K562 (cell line): ENCODE data around the gene DSTYK. TPM values are rescaled to one million over a fixed set of nuclear protein-coding genes. Genes with fewer than 3 reads are reported as not detected.
A peak's percentile ranks its signal among the peaks of the same experiment; 100 is the strongest.

Experiments
- ARID2 ChIP-seq: fragments of 450-650 bp; IDR thresholded peaks from 2 replicates; pipeline ENCODE4 v1.6.1; 2017; ENCODE audit warnings: antibody characterized with exemption, mild to moderate bottlenecking
- DDX20 ChIP-seq: fragments of 450-650 bp; IDR thresholded peaks from 2 replicates; pipeline ENCODE4 v1.6.1; 2016; ENCODE audit warnings: missing genetic modification characterization, low read depth, mild to moderate bottlenecking, missing compliant biosample characterization, moderate library complexity
- EP300 ChIP-seq: IDR thresholded peaks from 2 replicates; pipeline ENCODE4 v1.6.1; 2012; ENCODE audit warnings: low read length, improper control_type of control experiment
- ESRRA ChIP-seq: fragments of 450-650 bp; IDR thresholded peaks from 2 replicates; pipeline ENCODE4 v1.6.1; 2014; ENCODE audit warnings: low read depth, mild to moderate bottlenecking, moderate library complexity, borderline replicate concordance
- GATA2 ChIP-seq: sonication (generic); formaldehyde crosslinking; IDR thresholded peaks from 2 replicates; pipeline ENCODE4 v1.4.0; 2020; ENCODE audit warnings: mild to moderate bottlenecking, missing genetic modification reagents
- GTF2E2 ChIP-seq: fragments of 200-800 bp; sonication (Bioruptor generic); IDR thresholded peaks from 2 replicates; pipeline ENCODE4 v1.6.1; 2016; ENCODE audit warnings: missing genetic modification characterization, missing compliant biosample characterization
- LARP7 ChIP-seq: fragments of 450-650 bp; IDR thresholded peaks from 2 replicates; pipeline ENCODE4 v1.6.1; 2016
- MECOM ChIP-seq: fragments of 250-450 bp; sonication (Bioruptor Pico); IDR thresholded peaks from 2 replicates; pipeline ENCODE4 v1.8.0; 2022; ENCODE audit warnings: inconsistent platforms
- POLR2G ChIP-seq: fragments of 200-400 bp; formaldehyde crosslinking; IDR thresholded peaks from 2 replicates; pipeline ENCODE4 v1.6.1; 2017; ENCODE audit warnings: low read depth, mild to moderate bottlenecking, antibody characterized with exemption, low read length, moderate library complexity
- POLR2H ChIP-seq: IDR thresholded peaks from 2 replicates; pipeline ENCODE4 v1.6.1; 2016; ENCODE audit warnings: missing genetic modification characterization, low read depth, mild to moderate bottlenecking, control low read depth, missing compliant biosample characterization, moderate library complexity
- RAD21 ChIP-seq, 2 experiments: fragments of 250-450 bp in 1 of 2; fragments of 450-650 bp in 1 of 2; sonication (Bioruptor Pico) in 1 of 2; formaldehyde crosslinking in 1 of 2; IDR thresholded peaks in 1 of 2; conservative IDR thresholded peaks in 1 of 2; 2 replicates each; pipeline versions ENCODE4 v1.4.0 to v1.8.0; 2020 to 2022; ENCODE audit warnings: mild to moderate bottlenecking in 2 of 2, moderate library complexity in 1 of 2
- SP1 ChIP-seq: sonication (generic); formaldehyde crosslinking; IDR thresholded peaks from 2 replicates; pipeline ENCODE4 v1.8.1; 2022; ENCODE audit warnings: mild to moderate bottlenecking, missing genetic modification reagents
- ZNF3 ChIP-seq: fragments of 250-450 bp; sonication (Bioruptor Pico); IDR thresholded peaks from 2 replicates; pipeline ENCODE4 v1.5.0; 2021; ENCODE audit warnings: mild to moderate bottlenecking, moderate library complexity
- ZNF444 ChIP-seq: fragments of 250-450 bp; sonication (Bioruptor Pico); IDR thresholded peaks from 2 replicates; pipeline ENCODE4 v1.4.0; 2020; ENCODE audit warnings: mild to moderate bottlenecking, moderate library complexity
- ZNF57 ChIP-seq: fragments of 450-650 bp; formaldehyde crosslinking; IDR thresholded peaks from 2 replicates; pipeline ENCODE4 v1.4.0; 2020; ENCODE audit warnings: mild to moderate bottlenecking, moderate library complexity
- ZNF584 ChIP-seq: fragments of 200-800 bp; sonication (Bioruptor generic); IDR thresholded peaks from 2 replicates; pipeline ENCODE4 v1.6.1; 2016; ENCODE audit warnings: low read depth, mild to moderate bottlenecking, missing genetic modification characterization, missing compliant biosample characterization
- polyA plus RNA-seq, 8 experiments: library from polyadenylated mRNA; depleted of rRNA in 4 of 8; stranded (reverse) in 5 of 8; unstranded in 3 of 8; fragments of >200 nt; fragmentation: Nextera tagmentation in 2 of 8; fragmentation: Illumina TruSeq in 1 of 8; extraction: Ambion mirVana in 2 of 8; extraction: Trizol in 1 of 8; gene quantifications; 2 replicates each; pipeline versions ENCODE4 v1.2.1 to v1.2.3, GENCODE V29; 2011 to 2014; ENCODE audit warnings: inconsistent platforms in 1 of 8, missing spikeins in 1 of 8
- total RNA-seq, 7 experiments: library from RNA; depleted of rRNA in 6 of 7; stranded (reverse); fragments of >200 nt in 6 of 7; fragmentation: Illumina TruSeq in 2 of 7; extraction: Trizol in 2 of 7; gene quantifications; 2 replicates each; pipeline versions ENCODE4 v1.2.1 to v1.2.3, GENCODE V29; 2011 to 2021; ENCODE audit warnings: low replicate concordance in 1 of 7
- TF ChIP-seq, protein P1 (sequence below): fragments of 450-650 bp; formaldehyde crosslinking; IDR thresholded peaks from 2 replicates; pipeline ENCODE4 v1.4.0; 2020; ENCODE audit warnings: mild to moderate bottlenecking, moderate library complexity
- TF ChIP-seq, protein P2 (sequence below): fragments of 450-650 bp; formaldehyde crosslinking; IDR thresholded peaks from 2 replicates; pipeline ENCODE4 v1.4.0; 2020; ENCODE audit warnings: mild to moderate bottlenecking, moderate library complexity
- TF ChIP-seq, protein P3 (sequence below): fragments of 250-450 bp; sonication (Bioruptor Pico); IDR thresholded peaks from 2 replicates; pipeline ENCODE4 v1.4.0; 2020; ENCODE audit warnings: mild to moderate bottlenecking
- TF ChIP-seq, protein P4 (sequence below): sonication (generic); formaldehyde crosslinking; IDR thresholded peaks from 2 replicates; pipeline ENCODE4 v1.8.0; 2023; ENCODE audit warnings: mild to moderate bottlenecking, missing genetic modification reagents
- TF ChIP-seq, protein P5 (sequence below): fragments of 450-650 bp; formaldehyde crosslinking; IDR thresholded peaks from 2 replicates; pipeline ENCODE4 v1.4.0; 2022; ENCODE audit warnings: mild to moderate bottlenecking, moderate library complexity

The DSTYK gene
- total and polyA plus RNA-seq, 9 of the 15 experiments (the other 6 are each of a cell fraction or from before 2014, with no cell fraction given), result 4.2 to 7.1 (median 6.2) TPM

DNA sequence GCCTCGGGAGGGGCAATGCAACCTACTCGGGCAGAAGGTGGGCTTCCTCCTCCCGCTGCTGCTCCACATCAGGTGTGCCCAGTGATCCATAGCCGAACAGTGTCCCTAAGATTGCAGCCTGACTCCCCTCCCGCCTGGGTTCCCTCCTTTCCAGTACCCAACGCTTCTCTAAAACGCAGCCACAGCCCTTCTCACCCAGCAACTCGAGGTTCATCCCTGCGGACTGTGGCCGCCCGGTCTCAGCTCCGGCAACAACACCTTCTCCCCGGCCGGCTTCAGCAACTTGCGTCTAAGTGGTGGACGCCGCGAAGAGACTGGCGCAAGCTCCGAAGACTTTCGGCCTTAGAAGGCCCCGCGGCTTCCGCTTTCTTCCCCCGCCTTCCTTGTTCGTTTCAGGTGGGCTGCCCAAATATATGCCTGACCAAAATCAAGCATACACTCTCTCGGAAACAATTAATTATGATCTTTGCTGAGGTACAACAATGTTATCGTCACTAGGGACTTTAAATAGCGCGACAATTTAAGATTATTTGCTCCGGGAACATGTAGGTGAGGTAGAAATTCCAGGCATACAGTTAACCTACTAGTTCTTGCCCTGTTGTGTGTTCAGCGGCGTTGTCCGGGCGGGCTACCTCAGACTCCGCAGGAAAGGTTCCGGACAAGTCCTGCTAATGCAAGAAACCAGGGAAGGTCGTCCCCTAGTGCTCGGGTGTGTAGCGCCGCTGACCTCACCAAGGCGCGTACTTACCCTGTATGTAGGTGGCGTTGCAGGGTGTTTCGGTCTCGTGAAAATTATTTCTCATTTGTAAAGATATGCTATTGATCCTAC lies 89.6 kb downstream of the DSTYK start, which contains the start of gene RBBP5 (continued):
- TF ChIP-seq LARP7 (0 out of 2 replicates have a peak, but pooled peaks have one; percentile 13), GATA2 (CRISPR knock-in tag) (no peak), MECOM (CRISPR knock-in tag) (peak; percentile 72; the same call in 1 of the 2 replicates), POLR2G (peak; percentile 98), DDX20 (0 out of 2 replicates have a peak, but pooled peaks have one; percentile 65), ARID2 (peak; percentile 38; the same call in 1 of the 2 replicates), ESRRA (peak; percentile 98), ZNF444 (CRISPR knock-in tag) (no peak), SP1 (CRISPR knock-in tag) (peak; percentile 98), GTF2E2 (peak; percentile 89), ZNF57 (CRISPR knock-in tag) (no peak), ZNF3 (CRISPR knock-in tag) (peak; percentile 21; the same call in 1 of the 2 replicates), ZNF584 (CRISPR knock-in tag) (0 out of 2 replicates have a peak, but pooled peaks have one; percentile 75), RAD21 (CRISPR knock-in tag; conservative IDR thresholded peaks at IDR 0.05 in 1 of 2, IDR thresholded peaks at IDR 0.05 in 1 of 2) (peak; percentile 65 to 82), EP300 (peak; percentile 75), POLR2H (tag) (peak; percentile 95)
- TF ChIP-seq, protein P1, sequence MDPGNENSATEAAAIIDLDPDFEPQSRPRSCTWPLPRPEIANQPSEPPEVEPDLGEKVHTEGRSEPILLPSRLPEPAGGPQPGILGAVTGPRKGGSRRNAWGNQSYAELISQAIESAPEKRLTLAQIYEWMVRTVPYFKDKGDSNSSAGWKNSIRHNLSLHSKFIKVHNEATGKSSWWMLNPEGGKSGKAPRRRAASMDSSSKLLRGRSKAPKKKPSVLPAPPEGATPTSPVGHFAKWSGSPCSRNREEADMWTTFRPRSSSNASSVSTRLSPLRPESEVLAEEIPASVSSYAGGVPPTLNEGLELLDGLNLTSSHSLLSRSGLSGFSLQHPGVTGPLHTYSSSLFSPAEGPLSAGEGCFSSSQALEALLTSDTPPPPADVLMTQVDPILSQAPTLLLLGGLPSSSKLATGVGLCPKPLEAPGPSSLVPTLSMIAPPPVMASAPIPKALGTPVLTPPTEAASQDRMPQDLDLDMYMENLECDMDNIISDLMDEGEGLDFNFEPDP (CRISPR knock-in tag), result no peak
- TF ChIP-seq, protein P2, sequence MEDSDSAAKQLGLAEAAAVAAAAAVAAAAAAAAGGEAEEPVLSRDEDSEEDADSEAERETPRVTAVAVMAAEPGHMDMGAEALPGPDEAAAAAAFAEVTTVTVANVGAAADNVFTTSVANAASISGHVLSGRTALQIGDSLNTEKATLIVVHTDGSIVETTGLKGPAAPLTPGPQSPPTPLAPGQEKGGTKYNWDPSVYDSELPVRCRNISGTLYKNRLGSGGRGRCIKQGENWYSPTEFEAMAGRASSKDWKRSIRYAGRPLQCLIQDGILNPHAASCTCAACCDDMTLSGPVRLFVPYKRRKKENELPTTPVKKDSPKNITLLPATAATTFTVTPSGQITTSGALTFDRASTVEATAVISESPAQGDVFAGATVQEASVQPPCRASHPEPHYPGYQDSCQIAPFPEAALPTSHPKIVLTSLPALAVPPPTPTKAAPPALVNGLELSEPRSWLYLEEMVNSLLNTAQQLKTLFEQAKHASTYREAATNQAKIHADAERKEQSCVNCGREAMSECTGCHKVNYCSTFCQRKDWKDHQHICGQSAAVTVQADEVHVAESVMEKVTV (CRISPR knock-in tag), result peak; percentile 81
- TF ChIP-seq, protein P3, sequence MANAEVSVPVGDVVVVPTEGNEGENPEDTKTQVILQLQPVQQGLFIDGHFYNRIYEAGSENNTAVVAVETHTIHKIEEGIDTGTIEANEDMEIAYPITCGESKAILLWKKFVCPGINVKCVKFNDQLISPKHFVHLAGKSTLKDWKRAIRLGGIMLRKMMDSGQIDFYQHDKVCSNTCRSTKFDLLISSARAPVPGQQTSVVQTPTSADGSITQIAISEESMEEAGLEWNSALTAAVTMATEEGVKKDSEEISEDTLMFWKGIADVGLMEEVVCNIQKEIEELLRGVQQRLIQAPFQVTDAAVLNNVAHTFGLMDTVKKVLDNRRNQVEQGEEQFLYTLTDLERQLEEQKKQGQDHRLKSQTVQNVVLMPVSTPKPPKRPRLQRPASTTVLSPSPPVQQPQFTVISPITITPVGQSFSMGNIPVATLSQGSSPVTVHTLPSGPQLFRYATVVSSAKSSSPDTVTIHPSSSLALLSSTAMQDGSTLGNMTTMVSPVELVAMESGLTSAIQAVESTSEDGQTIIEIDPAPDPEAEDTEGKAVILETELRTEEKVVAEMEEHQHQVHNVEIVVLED, result peak; percentile 75
- TF ChIP-seq, protein P4, sequence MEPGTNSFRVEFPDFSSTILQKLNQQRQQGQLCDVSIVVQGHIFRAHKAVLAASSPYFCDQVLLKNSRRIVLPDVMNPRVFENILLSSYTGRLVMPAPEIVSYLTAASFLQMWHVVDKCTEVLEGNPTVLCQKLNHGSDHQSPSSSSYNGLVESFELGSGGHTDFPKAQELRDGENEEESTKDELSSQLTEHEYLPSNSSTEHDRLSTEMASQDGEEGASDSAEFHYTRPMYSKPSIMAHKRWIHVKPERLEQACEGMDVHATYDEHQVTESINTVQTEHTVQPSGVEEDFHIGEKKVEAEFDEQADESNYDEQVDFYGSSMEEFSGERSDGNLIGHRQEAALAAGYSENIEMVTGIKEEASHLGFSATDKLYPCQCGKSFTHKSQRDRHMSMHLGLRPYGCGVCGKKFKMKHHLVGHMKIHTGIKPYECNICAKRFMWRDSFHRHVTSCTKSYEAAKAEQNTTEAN (CRISPR knock-in tag), result peak; percentile 91
- TF ChIP-seq, protein P5, sequence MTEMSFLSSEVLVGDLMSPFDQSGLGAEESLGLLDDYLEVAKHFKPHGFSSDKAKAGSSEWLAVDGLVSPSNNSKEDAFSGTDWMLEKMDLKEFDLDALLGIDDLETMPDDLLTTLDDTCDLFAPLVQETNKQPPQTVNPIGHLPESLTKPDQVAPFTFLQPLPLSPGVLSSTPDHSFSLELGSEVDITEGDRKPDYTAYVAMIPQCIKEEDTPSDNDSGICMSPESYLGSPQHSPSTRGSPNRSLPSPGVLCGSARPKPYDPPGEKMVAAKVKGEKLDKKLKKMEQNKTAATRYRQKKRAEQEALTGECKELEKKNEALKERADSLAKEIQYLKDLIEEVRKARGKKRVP (CRISPR knock-in tag), result peak; percentile 46; the same call in 1 of the 2 replicates
